NCI-H446 (cell line): ENCODE data around the gene RAB12.
A peak's percentile ranks its signal among the peaks of the same experiment; 100 is the strongest.

Experiments
- DNase-seq, 2 experiments: peaks; one replicate each; lab custom pipeline; 2025; lab: John Stamatoyannopoulos, UW

RAB12 gene

DNA sequence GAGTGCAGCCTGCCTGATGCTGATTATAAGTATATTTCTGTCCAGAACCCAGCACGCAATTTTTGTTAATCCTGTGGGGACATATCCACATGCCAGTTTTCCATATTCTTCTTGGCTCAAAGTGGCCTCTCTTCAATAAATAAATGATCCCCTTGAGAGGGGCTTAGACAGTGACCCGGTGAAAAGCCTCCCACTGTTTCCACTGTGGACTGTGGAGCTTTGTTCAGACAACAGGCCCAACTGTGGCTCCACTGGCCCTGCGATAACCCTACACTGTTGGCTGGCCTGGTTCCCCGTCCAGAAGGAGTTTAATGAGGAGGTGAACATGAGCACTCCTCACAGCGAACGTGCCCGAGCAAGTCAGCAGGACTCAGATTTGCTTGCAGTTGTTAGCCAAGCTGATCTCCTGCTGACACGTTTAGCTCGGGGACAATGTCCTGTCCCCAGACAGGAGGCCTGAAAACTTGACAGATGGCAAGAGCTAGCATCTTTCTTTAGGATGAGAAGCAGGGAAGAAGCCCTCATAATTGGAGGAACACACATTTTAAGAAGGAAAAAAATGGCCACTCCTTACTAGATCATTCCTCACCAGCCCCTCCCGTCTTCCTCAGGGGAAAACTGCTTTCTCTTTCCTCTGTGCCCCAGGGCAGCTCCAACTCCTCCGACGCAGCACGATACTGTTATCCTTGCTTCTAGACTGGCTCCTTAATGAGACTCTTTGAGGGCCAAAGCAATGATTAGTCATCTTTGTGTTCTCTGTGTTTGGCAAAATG lies 76.1 kb downstream of the RAB12 start:
- peak; percentile 89 to 94 for DNase-seq

DNA sequence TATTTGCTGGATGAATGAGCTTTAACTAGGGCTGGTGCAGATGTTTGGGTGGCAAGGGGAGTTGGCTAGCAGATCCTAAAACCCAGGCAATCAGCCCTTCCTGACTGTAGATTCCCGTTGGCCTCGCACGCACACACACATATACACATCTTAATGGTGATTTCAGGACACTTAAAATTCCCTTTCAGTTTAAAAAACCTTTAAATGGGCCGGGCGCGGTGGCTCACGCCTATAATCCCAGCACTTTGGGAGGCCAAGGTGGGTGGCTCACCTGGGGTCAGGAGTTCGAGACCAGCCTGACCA lies 76.6 kb downstream of the RAB12 start:
- DNase-seq, result no peak

DNA sequence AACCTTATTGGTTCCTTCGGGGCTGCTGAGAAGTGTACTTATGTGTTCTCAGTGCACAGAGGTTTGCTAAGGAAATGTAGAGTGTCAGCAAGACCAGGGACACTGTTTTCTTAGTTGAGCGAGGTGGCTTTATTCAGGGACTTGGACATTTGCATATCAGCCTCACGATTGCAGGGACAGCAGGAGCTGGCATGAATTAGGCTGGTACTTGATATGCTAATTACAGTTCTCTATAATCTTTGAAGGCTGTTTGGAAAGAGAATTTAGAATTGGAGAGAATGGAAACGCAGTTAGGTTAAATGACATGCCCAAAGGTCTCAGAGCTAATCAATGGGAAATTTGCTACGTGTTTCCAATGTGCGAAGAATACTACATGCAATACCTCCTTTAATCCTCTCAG lies 77.4 kb downstream of the RAB12 start:
- DNase-seq, result no peak

DNA sequence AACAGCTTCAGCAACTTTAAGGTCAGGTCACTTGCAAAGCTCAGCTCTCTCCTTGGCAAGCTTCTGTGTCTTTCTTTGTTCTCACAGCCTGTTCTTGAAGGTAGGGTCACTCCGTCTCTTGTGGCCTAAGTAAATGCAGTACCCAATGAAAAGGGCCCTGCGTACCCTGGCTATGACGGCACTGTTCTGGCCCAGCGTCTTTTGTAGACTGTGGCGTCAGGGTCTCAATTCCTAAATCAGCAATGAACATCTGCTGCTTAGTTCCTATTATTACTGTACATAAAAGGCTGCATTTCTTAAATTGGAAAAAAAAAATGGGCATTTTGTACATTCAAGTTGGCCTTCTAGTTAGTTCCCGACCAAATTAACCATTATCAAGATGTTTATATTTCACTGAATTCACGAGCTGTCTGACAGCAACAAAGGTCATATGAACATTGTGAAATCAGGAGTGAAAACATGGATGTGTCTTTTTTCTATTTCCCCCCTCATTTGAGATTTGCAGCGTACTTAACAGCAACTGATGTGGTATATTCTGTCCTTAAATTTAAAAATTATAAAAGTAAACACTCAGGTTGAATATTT lies 79.1 kb downstream of the RAB12 start:
- no peak for DNase-seq

DNA sequence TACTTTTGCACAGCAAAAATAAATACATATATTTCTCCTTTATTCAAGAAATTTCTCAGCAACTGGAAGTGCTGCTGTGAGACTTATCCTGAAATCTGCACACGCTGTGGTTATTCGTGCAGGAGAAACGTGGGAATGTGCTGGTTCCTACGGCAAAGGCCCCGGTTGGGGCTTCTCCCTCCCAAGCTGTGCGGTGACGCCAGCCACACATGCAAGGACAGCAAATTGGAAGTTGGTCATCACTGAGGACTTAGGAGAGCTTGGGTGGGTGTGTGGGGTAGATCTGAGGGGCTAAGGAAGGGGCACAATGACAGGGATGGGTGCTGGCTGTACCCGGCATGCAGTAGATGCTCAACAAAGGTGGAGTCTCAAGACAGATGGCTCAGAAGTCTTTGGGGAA lies 79.6 kb downstream of the RAB12 start:
- no peak for DNase-seq
